ENCODE results near the gene APOD.
A peak's percentile ranks its signal among the peaks of the same experiment; 100 is the strongest.

The APOD gene

GRCh38 chr3:195522254-195523023 lies 61.3 kb downstream of the APOD start:
- H3K27ac ChIP-seq, result no peak overlapping the region
- TF ChIP-seq, protein P1, sequence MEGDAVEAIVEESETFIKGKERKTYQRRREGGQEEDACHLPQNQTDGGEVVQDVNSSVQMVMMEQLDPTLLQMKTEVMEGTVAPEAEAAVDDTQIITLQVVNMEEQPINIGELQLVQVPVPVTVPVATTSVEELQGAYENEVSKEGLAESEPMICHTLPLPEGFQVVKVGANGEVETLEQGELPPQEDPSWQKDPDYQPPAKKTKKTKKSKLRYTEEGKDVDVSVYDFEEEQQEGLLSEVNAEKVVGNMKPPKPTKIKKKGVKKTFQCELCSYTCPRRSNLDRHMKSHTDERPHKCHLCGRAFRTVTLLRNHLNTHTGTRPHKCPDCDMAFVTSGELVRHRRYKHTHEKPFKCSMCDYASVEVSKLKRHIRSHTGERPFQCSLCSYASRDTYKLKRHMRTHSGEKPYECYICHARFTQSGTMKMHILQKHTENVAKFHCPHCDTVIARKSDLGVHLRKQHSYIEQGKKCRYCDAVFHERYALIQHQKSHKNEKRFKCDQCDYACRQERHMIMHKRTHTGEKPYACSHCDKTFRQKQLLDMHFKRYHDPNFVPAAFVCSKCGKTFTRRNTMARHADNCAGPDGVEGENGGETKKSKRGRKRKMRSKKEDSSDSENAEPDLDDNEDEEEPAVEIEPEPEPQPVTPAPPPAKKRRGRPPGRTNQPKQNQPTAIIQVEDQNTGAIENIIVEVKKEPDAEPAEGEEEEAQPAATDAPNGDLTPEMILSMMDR (IDR thresholded peaks at IDR 0.05), result peak; percentile 75
- no peak for TF ChIP-seq ZFX (IDR thresholded peaks at IDR 0.05; ENCODE audit: borderline replicate concordance)

Measured in 22Rv1 (cell line).